Measurements from ENCODE around the gene SNRK.

DNA sequence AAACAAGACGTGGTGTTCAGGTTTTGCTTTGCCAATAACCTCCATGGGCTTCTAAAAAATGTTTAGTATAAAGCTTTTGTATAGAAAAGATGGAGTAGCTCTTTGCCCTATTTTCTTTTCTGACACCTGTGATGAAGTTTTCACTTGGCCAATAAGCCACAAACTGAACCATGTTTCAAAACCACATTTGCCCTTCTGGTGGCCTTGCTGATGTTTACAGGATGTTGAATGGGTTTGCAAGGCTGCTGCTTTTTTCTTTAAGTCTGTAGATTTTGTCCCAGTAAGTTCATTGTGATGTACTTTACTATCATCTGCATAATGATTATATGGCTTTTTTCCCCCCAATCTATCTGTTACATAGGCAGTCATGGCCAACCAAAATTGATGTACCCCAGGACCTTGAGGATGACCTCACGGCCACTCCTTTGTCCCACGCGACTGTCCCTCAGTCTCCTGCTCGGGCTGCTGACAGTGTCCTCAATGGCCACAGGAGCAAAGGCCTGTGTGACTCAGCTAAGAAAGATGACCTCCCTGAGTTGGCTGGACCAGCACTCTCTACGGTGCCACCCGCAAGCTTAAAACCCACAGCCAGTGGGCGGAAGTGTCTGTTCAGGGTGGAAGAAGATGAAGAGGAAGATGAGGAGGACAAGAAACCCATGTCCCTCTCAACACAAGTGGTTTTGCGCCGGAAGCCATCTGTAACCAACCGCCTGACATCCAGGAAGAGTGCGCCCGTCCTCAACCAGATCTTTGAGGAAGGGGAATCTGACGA is 60.8 kb downstream of the SNRK start:
- no peak for TF ChIP-seq TAF1 (IDR thresholded peaks at IDR 0.05; ENCODE audit: low read depth, low read length)
- TF ChIP-seq POLR2A (IDR thresholded peaks at IDR 0.05; ENCODE audit: low read depth, low read length) = no peak
- TF ChIP-seq POLR2AphosphoS5 (IDR thresholded peaks at IDR 0.05; ENCODE audit: low read depth, low read length) = no peak
- TF ChIP-seq PAX5 (IDR thresholded peaks at IDR 0.05; ENCODE audit: insufficient read depth, low read length, severe bottlenecking) = no peak
- no peak for TF ChIP-seq SPI1 (IDR thresholded peaks at IDR 0.05; ENCODE audit: low read depth, low read length)
- TF ChIP-seq POU2F2 (IDR thresholded peaks at IDR 0.05; ENCODE audit: low read depth, low read length) = no peak
